IMR-90 (cell line): ENCODE results near the gene ITPR2. TPM values are rescaled to one million over a fixed set of nuclear protein-coding genes. Genes with fewer than 3 reads are reported as not detected.

Experiments used
- ATAC-seq: fragments of 200-7000 bp; cut with Tn5 transposase; 2 replicates; pipeline ENCODE4 v1.9.1; 2020; ENCODE audit warnings: low read depth, mild to moderate bottlenecking, moderate library complexity
- BruUV-seq: library from RNA; stranded (reverse); fragments of 400-500 nt; replicated peaks from 2 replicates; lab custom pipeline; 2021; lab: Mats Ljungman, UMichigan
- CTCF ChIA-PET: fragments of 300-600 bp; formaldehyde crosslinking; extraction: SDS; loops from one replicate; lab custom pipeline; 2021; ENCODE audit warnings: antibody characterized with exemption; lab: Yijun Ruan, JAX
- POLR2A ChIA-PET: fragments of 300-600 bp; sonication (Branson Sonifier 250); formaldehyde crosslinking; loops from one replicate; lab custom pipeline; 2022; ENCODE audit warnings: antibody characterized with exemption; ENCODE audit not compliant: unreplicated experiment; lab: Charles Lee
- DNase-seq: peaks from one replicate; pipeline ENCODE4 v3.0.0; 2013
- H2AFZ ChIP-seq: replicated peaks from 2 replicates; pipeline ENCODE3; 2013; ENCODE audit warnings: low read length, mild to moderate bottlenecking; ENCODE audit not compliant: poor library complexity
- H2AK5ac ChIP-seq: 2 replicates; pipeline ENCODE4 v1.6.1; 2013; ENCODE audit warnings: low read depth, low read length, inconsistent platforms
- H2AK9ac ChIP-seq: replicated peaks from 2 replicates; pipeline ENCODE3; 2013; ENCODE audit warnings: mild to moderate bottlenecking, low read depth, low read length, moderate library complexity; ENCODE audit not compliant: poor library complexity
- H2BK120ac ChIP-seq: 2 replicates; pipeline ENCODE4 v1.6.1; 2013; ENCODE audit warnings: low read depth, low read length, inconsistent platforms
- H2BK15ac ChIP-seq: 3 replicates; pipeline ENCODE4 v1.6.1; 2013; ENCODE audit warnings: low read depth, low read length, inconsistent platforms
- H2BK20ac ChIP-seq: 2 replicates; pipeline ENCODE4 v1.6.1; 2013; ENCODE audit warnings: low read depth, mild to moderate bottlenecking, inconsistent platforms, low read length, moderate library complexity
- H2BK5ac ChIP-seq: 2 replicates; pipeline ENCODE4 v1.6.1; 2013; ENCODE audit warnings: mild to moderate bottlenecking, low read depth, low read length, inconsistent platforms; ENCODE audit not compliant: poor library complexity, severe bottlenecking
- H3K14ac ChIP-seq: replicated peaks from 2 replicates; pipeline ENCODE4 v1.6.1; 2013; ENCODE audit warnings: low read depth, low read length, inconsistent platforms
- H3K18ac ChIP-seq: 2 replicates; pipeline ENCODE4 v1.6.1; 2013; ENCODE audit warnings: low read depth, low read length, control low read depth
- H3K23ac ChIP-seq: 2 replicates; pipeline ENCODE4 v1.6.1; 2013; ENCODE audit warnings: low read depth, low read length, inconsistent platforms
- H3K27ac ChIP-seq: 2 replicates; pipeline ENCODE4 v1.5.1; 2013; ENCODE audit warnings: mild to moderate bottlenecking, control low read depth, low read length; ENCODE audit not compliant: insufficient read depth
- H3K27me3 ChIP-seq: 2 replicates; pipeline ENCODE4 v1.6.1; 2013; ENCODE audit warnings: low read length; ENCODE audit not compliant: control insufficient read depth, insufficient read depth
- H3K36me3 ChIP-seq: 2 replicates; pipeline ENCODE4 v1.6.1; 2013; ENCODE audit warnings: low read length, mixed read lengths; ENCODE audit not compliant: control insufficient read depth, insufficient read depth
- H3K4ac ChIP-seq: 2 replicates; pipeline ENCODE4 v1.6.1; 2013; ENCODE audit warnings: low read depth, low read length, inconsistent platforms
- H3K4me1 ChIP-seq: 2 replicates; pipeline ENCODE4 v1.6.1; 2013; ENCODE audit warnings: low read length, mixed read lengths; ENCODE audit not compliant: control insufficient read depth, insufficient read depth
- H3K4me2 ChIP-seq: 2 replicates; pipeline ENCODE4 v1.6.1; 2013; ENCODE audit warnings: low read depth, mild to moderate bottlenecking, control low read depth, low read length, moderate library complexity
- H3K4me3 ChIP-seq: 2 replicates; pipeline ENCODE4 v1.5.1; 2013; ENCODE audit warnings: low read depth, mild to moderate bottlenecking, control low read depth, low read length, moderate library complexity; ENCODE audit not compliant: insufficient read depth
- H3K56ac ChIP-seq: 2 replicates; pipeline ENCODE4 v1.6.1; 2013; ENCODE audit warnings: low read length, inconsistent platforms; ENCODE audit not compliant: insufficient read depth; ENCODE audit errors: extremely low read depth
- H3K79me1 ChIP-seq, 2 experiments: 2 replicates each; pipeline ENCODE4 v1.6.1; 2013; ENCODE audit warnings: low read length in 2 of 2, inconsistent platforms in 1 of 2, low read depth in 1 of 2
- H3K9ac ChIP-seq: 2 replicates; pipeline ENCODE4 v1.6.1; 2013; ENCODE audit warnings: low read depth, low read length, control low read depth
- H3K9me1 ChIP-seq: 2 replicates; pipeline ENCODE4 v1.6.1; 2013; ENCODE audit warnings: low read length, inconsistent platforms; ENCODE audit not compliant: insufficient read depth
- H3K9me3 ChIP-seq: 2 replicates; pipeline ENCODE4 v1.6.1; 2013; ENCODE audit warnings: low read length; ENCODE audit not compliant: control insufficient read depth, insufficient read depth
- H4K20me1 ChIP-seq: 2 replicates; pipeline ENCODE4 v1.6.1; 2013; ENCODE audit warnings: low read length, inconsistent platforms; ENCODE audit not compliant: insufficient read depth
- H4K5ac ChIP-seq: 2 replicates; pipeline ENCODE4 v1.6.1; 2013; ENCODE audit warnings: mild to moderate bottlenecking, low read depth, low read length, control low read depth
- H4K8ac ChIP-seq, 2 experiments: 2 replicates each; pipeline ENCODE4 v1.6.1; 2013; ENCODE audit warnings: low read depth in 2 of 2, low read length in 2 of 2, control low read depth in 1 of 2, inconsistent platforms in 1 of 2
- H4K91ac ChIP-seq: 2 replicates; pipeline ENCODE4 v1.6.1; 2013; ENCODE audit warnings: low read depth, low read length, inconsistent platforms; ENCODE audit not compliant: insufficient read depth
- BHLHE40 ChIP-seq: fragments of 150-350 bp; IDR thresholded peaks from 2 replicates; pipeline ENCODE4 v1.6.1; 2016; ENCODE audit warnings: mild to moderate bottlenecking, low read depth, low read length
- CEBPB ChIP-seq: IDR thresholded peaks from 2 replicates; pipeline ENCODE4 v1.6.1; 2012; ENCODE audit warnings: low read depth, low read length, improper control_type of control experiment
- CHD1 ChIP-seq: IDR thresholded peaks from 2 replicates; pipeline ENCODE4 v1.6.1; 2012; ENCODE audit warnings: low read depth, low read length, improper control_type of control experiment
- CTCF ChIP-seq: conservative IDR thresholded peaks from 2 replicates; pipeline ENCODE4 v1.5.1; 2012; ENCODE audit warnings: mild to moderate bottlenecking, low read depth, low read length, improper control_type of control experiment
- FOS ChIP-seq: fragments of 150-350 bp; IDR thresholded peaks from 2 replicates; pipeline ENCODE4 v1.6.1; 2016; ENCODE audit warnings: low read depth, low read length
- MAFK ChIP-seq: IDR thresholded peaks from 2 replicates; pipeline ENCODE4 v1.6.1; 2012; ENCODE audit warnings: low read depth, low read length, improper control_type of control experiment
- MAZ ChIP-seq: IDR thresholded peaks from 2 replicates; pipeline ENCODE4 v1.6.1; 2012; ENCODE audit warnings: low read depth, mild to moderate bottlenecking, low read length, improper control_type of control experiment, moderate library complexity, borderline replicate concordance
- MXI1 ChIP-seq: IDR thresholded peaks from 2 replicates; pipeline ENCODE4 v1.6.1; 2012; ENCODE audit warnings: low read depth, mild to moderate bottlenecking, low read length, moderate library complexity, borderline replicate concordance
- NFE2L2 ChIP-seq: fragments of 150-350 bp; IDR thresholded peaks from 2 replicates; pipeline ENCODE4 v1.6.1; 2016; ENCODE audit warnings: low read depth, mild to moderate bottlenecking, low read length
- POLR2A ChIP-seq: IDR thresholded peaks from 2 replicates; pipeline ENCODE4 v1.6.1; 2012; ENCODE audit warnings: mild to moderate bottlenecking, low read depth, low read length
- RAD21 ChIP-seq: IDR thresholded peaks from 2 replicates; pipeline ENCODE4 v1.6.1; 2012; ENCODE audit warnings: low read length, improper control_type of control experiment
- RCOR1 ChIP-seq: IDR thresholded peaks from 2 replicates; pipeline ENCODE4 v1.6.1; 2012; ENCODE audit warnings: mild to moderate bottlenecking, low read length, improper control_type of control experiment; ENCODE audit not compliant: insufficient replicate concordance
- RFX5 ChIP-seq: IDR thresholded peaks from 2 replicates; pipeline ENCODE4 v1.8.0; 2012; ENCODE audit warnings: low read depth, mild to moderate bottlenecking, low read length, moderate library complexity
- SMC3 ChIP-seq: fragments of 150-350 bp; IDR thresholded peaks from 2 replicates; pipeline ENCODE4 v1.6.1; 2016; ENCODE audit warnings: low read depth, mild to moderate bottlenecking, antibody characterized with exemption, low read length, moderate library complexity
- USF2 ChIP-seq: fragments of 150-350 bp; IDR thresholded peaks from 2 replicates; pipeline ENCODE4 v1.6.1; 2017; ENCODE audit warnings: mild to moderate bottlenecking, antibody characterized with exemption, low read length, low read depth
- WGBS, 2 experiments: methylation state at CpG; one replicate each; pipeline versions ENCODE4 v1.1.5 to v1.1.7; 2013; ENCODE audit warnings: missing lambda C conversion rate in 2 of 2; ENCODE audit not compliant: insufficient read length in 1 of 2; ENCODE audit errors: extremely low coverage in 2 of 2; 5-methylcytosine and 5-hydroxymethylcytosine counted together
- dilution Hi-C: fragments of 300-500 bp; cut with HindIII; formaldehyde crosslinking; loops from one replicate; pipeline ENCODE4 v1.14.3; 2018; ENCODE audit warnings: low sequenced_read_pairs; ENCODE audit not compliant: unreplicated experiment
- in situ Hi-C: fragments of 300-500 bp; cut with MboI; formaldehyde crosslinking; loops from 3 replicates; pipeline ENCODE4 v1.14.3; 2019; ENCODE audit warnings: low sequenced_read_pairs, inconsistent platforms, mixed read lengths
- intact Hi-C: fragments of 100-400 bp; cut with micrococcal nuclease; formaldehyde crosslinking; loops from 2 replicates; pipeline ENCODE4 v1.10.0; 2022
- polyA plus RNA-seq, 3 experiments: library from polyadenylated mRNA; depleted of rRNA; stranded (reverse); fragments of >200 nt; gene quantifications; 2 replicates each; pipeline ENCODE4 v1.2.3, GENCODE V29; 2012; ENCODE audit warnings: low replicate concordance in 1 of 3
- total RNA-seq: library from RNA; depleted of rRNA; stranded (reverse); fragments of >200 nt; gene quantifications from 2 replicates; pipeline ENCODE4 v1.2.3, GENCODE V29; 2012
- TF ChIP-seq, protein P1 (sequence below): fragments of 150-350 bp; IDR thresholded peaks from 2 replicates; pipeline ENCODE4 v1.6.1; 2016; ENCODE audit warnings: low read depth, mild to moderate bottlenecking, low read length, moderate library complexity, borderline replicate concordance

ITPR2 gene
- total and polyA plus RNA-seq, 2 of the 4 experiments (the other 2 are of a cell fraction): 1.2 to 9.0 TPM

GRCh38 chr12:26379777-26380467 lies 453.1 kb downstream of the ITPR2 start:
- DNase-seq (no peak), ATAC-seq (no peak)
- Histone ChIP-seq H2BK5ac (no peak overlapping the region), H2BK15ac (no peak overlapping the region), H4K20me1 (no peaks in the 10 kb centered on the region), H3K79me1 (no peaks in the 10 kb centered on the region), H3K14ac (no peak overlapping the region), H3K18ac (no peak overlapping the region), H2AFZ (no peak overlapping the region), H2BK120ac (no peak overlapping the region), H3K4me3 (no peak overlapping the region), H4K91ac (no peak overlapping the region), H3K9me1 (no peaks in the 10 kb centered on the region), H4K5ac (no peak overlapping the region), H3K4me2 (no peak overlapping the region), H3K27me3 (no peaks in the 10 kb centered on the region), H3K56ac (no peak overlapping the region), H3K27ac (no peak overlapping the region), H2BK20ac (no peak overlapping the region), H3K9ac (no peak overlapping the region), H2AK9ac (no peak overlapping the region), H2AK5ac (no peak overlapping the region), H3K9me3 (no peaks in the 10 kb centered on the region), H3K4ac (no peak overlapping the region), H3K36me3 (no peaks in the 10 kb centered on the region), H3K4me1 (no peaks in the 10 kb centered on the region), H4K8ac (no peak overlapping the region), H3K23ac (no peak overlapping the region)
- intact Hi-C loops: no loop called here
- in situ Hi-C loops: no loop called here
- dilution Hi-C loops: no loop called here
- TF ChIP-seq USF2 (no peak), RAD21 (no peak), MAFK (no peak), SMC3 (no peak), RFX5 (no peak), BHLHE40 (no peak), CHD1 (no peak), MAZ (no peak), NFE2L2 (no peak), MXI1 (no peak), POLR2A (no peak), FOS (no peak), CEBPB (no peak), RCOR1 (no peak), CTCF (no peak)
- TF ChIP-seq, protein P1, sequence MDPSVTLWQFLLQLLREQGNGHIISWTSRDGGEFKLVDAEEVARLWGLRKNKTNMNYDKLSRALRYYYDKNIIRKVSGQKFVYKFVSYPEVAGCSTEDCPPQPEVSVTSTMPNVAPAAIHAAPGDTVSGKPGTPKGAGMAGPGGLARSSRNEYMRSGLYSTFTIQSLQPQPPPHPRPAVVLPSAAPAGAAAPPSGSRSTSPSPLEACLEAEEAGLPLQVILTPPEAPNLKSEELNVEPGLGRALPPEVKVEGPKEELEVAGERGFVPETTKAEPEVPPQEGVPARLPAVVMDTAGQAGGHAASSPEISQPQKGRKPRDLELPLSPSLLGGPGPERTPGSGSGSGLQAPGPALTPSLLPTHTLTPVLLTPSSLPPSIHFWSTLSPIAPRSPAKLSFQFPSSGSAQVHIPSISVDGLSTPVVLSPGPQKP: no peak
- CTCF ChIA-PET: no interaction called here
- 100% methylated on average over 1 of the region's 2 CpGs; no CpG with 5 or more reads in 1 of the 2 experiments for WGBS, 2 experiments
- POLR2A ChIA-PET: no interaction called here
- no TSS peak for BruUV-seq
